HG02571 (cell line): ENCODE data around the gene EFNA4.

Experiments
- ATAC-seq: cut with Tn5 transposase; IDR thresholded peaks from one replicate; pipeline ENCODE4 v1.9.1; 2021; ENCODE audit warnings: mild to moderate bottlenecking, moderate library complexity; ENCODE audit not compliant: unreplicated experiment

Gene EFNA4

DNA sequence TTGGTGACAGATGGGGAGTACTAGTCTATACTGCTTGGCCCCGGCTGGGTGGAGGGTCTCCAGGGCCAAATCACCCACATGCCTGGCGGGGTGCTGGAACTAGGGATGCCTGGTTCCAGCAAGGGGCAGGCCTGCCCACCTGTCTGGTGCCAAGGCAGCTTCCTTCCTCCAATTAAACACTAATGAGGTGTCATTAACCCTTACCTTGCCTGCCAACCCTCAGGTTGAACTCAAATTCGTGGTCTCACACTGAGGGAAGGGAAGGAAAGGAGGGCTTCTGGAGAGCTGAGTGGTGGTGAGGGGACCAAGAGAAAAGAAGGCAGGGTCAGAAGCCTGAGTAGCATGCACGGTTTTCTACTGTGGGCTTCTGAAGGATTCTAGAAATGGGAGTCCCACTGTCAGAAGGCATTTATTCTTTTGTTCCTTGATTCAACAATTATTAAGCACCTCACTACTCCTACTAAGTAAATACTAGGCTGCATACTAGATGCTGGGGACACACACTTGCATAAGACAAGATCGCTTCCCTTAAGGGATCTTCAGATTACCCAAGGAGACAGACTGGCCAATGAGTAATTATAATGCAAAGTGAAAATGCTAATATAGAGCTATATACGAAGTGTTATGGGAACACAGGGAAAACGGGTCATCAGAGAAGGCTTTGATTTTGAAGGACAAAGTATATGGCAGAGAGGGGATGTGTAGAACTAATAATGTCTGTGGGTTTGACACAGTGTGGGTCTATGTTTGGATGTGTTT, 9.2 kb downstream of the EFNA4 start:
- no peak for ATAC-seq

DNA sequence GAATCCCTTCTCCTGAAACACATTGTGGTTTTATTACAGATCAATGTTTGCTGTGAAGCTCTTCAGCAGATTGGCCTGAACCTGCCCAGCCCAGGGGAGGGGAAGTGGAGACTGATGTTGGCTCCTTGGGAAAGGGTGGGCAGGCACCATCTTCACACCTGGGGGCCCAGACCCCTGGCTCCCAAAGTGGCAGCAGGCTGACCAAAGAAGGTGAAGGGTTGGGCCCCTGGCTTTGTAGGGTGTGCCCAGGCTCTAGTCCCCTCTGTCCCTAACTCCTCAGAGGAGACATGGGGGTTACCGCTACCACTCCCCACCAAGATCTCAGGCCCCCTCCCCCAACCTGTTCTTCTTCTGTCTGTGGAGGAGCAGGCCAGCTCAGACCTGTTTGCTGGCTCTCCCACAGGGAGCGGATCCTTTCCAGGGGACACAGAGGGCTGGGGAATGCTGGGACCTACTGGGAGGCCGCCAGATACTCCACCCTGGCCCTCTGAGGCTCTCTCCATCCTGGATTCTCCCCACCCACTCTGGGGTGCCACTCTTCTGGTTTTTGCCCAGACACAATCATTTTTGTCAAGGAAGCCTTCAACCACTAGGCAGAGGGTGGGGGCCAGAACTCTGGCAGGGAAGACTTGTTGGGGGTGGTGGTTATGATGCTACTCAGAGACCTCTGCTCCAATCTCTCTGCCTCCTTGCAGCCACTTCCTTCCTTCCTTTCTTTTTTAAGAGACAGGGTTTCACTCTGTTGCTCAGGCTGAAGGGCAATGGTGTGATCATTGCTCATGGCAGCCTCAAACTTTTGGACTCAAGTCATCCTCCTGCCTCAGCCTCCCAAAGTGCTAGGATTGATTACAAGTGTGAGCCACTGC, 10.1 kb downstream of the EFNA4 start:
- no peak for ATAC-seq

DNA sequence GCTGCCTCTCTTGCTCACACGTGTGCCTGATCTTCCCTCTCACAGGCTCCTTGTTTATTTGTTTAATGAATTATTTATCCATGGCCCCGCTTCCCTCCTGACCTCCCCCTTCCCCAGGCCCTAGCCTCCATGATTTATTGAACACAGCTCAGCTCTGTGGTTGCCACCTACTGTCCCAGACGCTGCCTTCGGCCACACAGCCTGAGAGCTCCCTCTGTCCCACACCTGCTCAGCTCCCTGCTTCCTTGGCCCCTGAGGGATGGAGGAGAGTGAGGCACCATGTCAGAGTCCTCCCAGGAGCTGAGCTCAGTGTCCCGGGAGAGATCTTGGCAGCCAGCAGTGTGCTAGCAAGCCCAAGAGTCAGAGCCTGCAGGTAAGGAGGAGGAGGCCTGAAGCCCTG, 12.0 kb downstream of the EFNA4 start:
- ATAC-seq: no peak

DNA sequence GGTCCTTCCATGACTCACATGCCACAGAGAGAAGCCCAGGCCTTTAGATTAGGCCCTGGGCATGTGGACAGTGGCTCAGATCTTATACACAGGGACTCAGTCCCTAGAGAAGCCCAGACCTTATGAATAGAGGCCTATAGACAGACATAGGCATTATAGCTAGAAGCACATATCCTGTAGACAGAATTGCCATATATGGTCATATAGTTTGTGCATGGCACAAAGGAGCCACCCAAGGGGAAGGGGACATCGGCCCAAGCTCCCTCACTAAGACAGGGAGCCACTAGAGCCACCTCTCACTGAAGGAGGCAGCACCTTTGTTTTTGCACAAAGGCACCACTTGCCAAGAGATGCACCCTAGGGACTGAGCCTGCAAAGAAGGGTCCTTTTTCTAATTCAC, 12.8 kb downstream of the EFNA4 start:
- no peak for ATAC-seq

DNA sequence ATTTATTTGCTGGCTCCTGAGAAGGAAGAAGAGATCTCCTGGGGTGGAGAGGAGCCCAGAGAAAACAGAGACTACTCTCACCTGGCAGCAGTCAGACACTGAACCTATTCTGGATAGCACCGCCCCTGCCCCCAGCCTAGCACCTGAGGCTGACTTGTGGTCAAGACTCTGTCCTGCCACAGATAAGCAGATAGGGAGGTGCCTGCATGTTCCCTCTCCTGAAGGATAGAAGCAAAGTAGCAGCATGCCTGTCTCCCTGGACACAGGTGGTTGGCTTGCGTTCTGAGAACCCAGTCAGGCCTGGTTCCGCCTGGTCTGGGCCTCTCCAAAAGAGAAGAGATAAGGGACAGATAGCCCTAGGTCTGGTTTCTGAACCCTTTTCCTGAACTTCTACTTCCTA, 13.8 kb downstream of the EFNA4 start:
- ATAC-seq: no peak

DNA sequence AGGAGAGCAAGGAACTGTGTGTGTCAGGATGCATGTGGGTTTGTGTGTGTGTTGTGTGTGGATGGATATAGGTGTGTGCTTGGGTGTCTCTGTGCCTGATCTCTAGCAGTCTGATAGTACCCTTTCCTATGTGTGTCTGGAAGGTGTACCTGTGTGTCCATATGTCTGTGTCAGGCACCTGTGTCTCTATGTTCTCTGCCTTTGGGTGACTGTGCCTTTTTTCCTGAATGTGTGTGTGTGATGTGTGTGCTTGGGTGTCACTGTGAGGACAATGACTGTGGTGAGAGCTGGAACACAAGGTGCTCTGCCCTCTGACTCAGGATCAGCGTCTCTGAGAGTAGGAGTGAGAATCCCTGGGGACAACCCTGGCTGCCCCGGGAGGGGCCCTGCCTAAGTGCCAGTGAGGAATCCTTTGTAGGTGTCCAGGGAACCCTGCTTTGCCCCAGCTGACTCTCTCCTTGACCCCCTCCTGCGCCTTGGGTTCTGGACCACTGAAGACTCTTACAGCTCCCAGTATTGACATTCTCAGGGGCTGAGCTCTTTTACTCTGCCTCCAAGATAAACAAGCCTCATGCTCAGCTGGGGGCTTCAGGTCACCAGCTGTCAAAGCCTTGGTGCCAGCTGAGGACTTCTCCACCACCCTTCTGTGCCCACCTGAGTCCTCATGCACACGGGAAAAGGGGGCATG, 14.4 kb downstream of the EFNA4 start:
- no peak for ATAC-seq

DNA sequence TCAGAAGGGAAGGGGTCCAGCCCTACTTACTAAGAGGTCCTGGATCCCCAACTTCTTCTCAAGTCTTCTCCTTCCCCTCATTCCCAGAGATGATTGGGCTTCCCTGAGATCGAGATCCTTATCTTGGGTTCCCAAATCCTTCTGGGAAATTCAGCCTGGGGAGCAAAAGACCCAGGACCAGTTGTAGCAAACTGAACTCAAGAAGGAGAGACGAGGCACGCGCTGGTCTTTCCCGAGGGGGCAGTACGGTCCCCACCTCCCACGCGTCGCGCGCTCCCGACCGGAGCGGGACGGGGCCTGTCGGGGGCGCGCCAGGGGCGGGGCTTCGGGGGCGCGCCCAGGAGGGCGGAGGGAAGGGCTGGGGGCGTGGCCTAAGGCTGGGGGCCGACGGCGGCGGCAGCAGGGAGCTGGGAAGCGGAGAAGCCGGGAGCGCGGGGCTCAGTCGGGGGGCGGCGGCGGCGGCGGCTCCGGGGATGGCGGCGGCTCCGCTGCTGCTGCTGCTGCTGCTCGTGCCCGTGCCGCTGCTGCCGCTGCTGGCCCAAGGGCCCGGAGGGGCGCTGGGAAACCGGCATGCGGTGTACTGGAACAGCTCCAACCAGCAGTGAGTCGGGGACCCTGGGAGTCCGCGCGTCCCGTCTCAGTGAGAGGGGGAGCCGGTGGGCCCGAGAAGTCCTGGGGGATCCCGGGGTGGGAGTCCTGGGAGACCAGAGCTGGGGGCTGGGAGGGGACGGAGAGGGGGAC, 15.1 kb downstream of the EFNA4 start, which contains the start of gene EFNA3:
TSS of gene EFNA3 (plus strand) at position 369 of the 741 bp plus-strand sequence. CDS start at position 474, 105 bp downstream.
- no peak for ATAC-seq

DNA sequence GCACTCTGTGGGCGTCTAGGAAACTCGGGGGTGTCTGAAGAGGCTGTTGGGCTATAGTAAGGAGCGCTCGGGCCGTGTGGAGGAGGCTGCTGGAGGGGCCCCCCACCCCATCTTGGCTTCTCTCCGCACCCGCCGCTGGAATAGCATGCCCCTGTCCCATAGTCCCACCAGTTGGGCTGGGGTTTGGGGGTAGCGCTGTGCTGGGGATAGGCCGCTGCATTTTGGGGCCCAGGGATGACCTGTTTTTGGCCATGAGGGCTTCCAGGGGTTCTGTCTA, 15.6 kb downstream of the EFNA4 start:
- ATAC-seq: no peak

DNA sequence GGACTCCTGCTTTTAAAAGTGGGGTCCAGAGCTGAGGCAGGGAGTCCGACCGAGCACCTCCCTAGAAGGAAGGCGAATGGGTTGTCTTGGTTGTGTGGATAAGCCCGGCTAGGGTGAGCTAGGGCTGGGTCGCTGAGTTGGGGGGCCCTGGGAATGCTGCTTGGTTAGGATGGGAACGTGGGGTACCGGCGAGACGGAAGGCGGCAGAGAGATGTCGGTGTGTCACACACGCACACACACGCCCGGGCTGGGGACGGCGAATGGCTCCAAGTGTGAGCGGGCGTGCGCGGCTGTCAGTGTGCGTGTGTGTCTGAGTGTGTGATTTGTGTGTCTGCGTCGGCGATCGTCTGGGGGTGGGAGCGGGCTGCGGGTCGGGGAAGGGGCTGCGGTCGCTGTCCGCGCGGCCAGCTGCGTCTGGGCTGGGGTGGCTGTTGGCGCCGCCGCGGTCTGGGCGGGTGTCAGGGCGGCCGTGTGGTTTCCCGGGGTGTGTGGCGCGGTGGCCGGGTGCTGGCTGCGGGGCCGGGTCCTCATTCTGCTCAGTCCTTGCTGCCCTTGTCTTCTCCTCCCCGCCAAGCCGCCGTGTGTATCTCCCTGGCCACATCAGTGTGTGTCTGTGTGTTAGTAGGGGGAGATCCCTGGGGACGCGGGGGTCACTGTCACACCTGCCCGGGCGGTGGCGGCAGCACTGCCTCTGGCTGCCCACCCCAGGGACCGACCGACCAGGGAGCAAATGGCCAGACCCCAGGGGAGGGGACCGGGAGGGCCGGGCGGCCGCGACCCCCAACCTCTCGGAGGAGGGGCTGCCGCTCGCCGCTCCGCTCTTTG, 16.2 kb downstream of the EFNA4 start:
- ATAC-seq: no peak

DNA sequence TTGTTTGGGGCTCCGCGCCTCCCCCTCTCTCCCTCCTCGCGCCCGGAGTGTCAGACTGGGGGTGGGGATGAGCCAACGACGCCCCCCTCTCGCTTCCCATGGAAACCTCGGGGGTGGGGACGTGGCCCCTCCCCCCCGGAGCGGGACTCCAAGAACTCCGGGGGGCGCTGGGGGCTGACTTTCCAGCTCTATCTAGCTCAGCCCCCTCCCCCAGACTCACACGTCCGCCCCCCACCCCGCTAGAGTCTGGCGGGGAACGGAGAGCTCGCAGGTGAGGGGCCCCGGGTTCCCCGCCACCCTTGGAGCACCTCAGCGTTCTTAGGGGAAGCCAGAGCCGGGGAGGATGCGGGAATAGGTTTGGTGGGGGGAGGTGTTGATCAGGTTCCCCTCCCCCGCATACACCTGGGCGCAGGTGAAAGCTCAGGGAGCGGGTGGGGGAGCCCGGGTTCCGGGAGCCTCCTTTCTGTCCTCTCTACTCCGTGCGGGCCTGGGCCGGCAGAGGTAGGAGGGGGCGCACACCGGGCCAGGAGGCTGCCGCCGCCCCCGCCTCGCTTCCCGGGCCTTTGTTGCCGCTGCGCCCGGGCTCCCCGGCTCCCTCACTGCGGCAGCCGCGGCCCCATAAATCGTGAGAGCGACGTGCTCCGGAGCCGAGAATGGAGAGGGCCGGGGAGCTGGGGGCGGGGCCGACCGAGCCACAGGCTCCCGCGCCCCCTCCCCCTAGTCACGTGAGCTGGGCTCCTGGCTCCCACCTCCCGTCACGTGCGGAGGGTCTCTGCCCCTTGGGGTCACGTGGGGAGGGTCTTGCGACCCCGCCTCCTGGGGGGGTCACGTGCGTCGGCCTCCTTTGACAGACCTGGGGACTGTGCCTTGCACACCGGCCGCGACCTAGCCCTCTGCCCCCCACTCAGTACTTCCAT, 17.0 kb downstream of the EFNA4 start:
- no peak for ATAC-seq

DNA sequence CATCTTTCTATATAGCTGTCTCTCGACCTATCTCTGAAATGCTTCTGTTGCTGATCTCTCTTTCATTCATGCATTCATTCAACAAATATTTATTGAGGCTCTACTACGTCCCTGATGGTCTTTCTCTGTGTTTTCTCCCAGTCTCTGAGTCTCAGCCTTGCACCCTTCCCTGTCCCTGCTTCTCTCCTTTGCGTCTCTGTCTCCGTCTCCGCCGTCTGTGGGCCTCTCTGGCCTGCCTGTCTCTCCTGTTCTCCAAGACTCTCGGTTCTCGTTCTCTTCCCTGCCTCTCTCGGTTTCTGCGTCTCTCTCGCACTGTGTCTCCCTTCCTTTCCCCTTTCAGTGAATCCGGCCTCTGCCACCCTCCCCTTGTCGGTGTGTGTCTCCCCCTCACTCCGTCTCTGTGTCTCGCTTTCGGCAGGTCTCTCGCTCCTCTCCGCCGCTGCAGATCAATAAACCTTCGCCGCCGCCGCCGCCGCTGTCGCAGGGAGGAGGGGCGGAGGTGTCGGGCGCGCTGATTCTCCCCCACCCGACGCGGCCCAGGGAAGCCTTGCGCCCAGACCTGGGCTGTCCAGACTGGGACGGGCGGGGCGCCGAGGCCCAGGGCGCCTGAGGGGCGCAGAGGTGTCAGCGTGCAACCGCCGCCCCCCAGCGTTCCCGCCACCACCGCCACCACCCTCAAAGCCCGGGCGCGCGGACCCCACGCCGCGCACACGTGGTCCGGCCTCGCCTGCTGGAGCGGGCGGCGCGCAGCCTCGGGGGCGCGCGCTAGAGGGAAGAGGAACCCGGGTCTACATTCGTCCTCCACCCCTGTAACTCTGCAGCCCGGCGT, 18.1 kb downstream of the EFNA4 start:
- no peak for ATAC-seq

DNA sequence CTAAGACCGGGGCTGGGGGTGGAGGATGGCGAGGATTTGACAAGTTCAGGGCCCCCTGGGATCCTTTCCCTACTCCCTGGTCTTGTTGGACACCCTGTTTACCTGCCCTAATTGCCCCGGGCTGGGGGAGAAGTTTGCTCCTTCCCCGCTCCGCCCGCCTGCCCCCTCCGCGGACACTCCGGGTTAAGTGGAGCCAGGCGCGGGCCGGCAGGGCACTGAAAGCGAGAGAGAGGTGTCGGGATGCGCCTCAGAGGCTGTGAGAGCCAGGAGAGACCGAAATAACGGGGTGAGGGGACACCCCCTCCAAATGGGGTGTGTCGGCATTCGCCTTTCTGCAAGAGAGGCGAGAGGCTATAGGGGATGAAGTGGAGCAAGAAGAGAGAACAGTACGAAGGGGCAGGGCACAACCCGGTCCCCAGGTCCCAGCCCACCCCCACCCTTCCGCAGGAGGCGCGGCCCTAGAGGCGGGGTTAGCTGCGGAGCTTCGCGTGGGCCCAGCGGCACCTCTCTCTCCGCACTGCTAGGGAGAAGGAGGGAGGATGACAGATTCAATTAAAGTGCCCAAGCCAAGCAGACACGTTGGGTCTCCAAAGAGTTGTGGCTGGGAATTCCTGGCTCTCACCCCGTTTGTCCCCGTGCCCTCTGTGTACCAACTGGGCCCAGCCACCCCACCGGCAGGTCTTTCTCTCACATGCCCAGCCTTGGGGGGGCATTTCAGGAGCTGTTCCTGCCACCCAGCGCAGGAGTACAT, 18.9 kb downstream of the EFNA4 start:
- no peak for ATAC-seq

DNA sequence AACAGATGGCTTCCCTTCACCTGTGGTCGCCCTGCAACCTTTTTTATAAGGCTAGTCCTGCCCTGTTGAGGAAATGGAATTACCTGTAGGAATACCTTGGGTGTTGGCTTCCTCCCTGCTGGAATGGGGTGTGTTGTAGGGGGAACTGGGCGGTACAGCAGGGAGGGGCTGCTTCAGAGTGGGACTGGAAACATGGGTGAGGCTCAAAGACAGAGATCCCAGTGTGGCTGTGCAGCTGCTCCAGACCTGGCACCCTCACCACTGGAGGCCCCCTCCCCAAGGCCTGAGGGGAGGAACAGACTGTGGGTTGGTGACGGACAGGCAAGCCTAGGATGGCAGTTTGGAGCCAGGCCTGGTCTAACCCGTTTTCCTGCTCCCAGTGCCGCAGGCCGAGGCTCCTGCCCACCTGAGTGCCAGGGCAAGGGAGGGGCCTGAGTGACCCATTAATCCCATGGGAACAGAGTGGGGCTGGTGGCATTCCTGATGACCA, 19.6 kb downstream of the EFNA4 start:
- ATAC-seq: no peak

DNA sequence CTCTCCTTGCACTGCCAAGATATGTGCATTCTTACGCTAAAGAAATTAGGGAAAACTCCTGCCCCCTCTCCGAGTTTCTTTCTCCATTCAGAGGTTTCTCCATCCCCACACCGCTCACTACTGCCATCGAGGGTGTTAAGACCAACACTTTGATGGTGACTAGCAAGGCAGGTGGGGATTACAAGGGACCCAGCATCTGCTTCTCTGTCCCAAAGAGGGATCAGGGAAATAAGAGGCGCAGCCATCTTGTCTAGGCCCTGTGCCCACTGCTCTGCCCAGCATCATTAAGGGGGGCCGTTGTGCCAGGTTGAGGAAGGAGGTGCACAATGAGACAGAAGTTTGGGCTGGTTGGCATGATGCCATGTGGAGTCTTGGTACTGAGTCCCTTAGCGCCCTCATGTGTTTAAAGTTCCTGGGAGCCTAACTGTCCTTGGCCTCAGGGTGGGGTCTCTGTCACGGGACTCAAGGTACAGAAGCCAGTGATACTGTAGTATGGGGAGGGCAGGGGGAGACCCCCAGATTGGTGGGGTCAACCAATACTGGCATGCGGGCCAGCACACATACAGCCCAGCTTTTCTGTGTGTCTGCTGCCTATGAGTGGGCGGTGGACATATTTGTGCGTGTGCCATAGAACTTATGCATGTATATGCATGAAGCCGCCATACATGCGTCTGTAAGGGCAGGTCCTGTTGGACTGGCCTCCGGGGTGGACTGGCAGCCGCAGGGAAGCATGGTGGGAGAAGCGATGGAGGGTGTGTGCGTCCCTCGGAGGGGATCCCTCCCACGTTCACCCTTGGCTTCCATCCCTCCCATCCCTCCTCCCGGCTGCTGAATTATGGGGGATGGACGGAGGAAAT, 20.6 kb downstream of the EFNA4 start:
- ATAC-seq: no peak

DNA sequence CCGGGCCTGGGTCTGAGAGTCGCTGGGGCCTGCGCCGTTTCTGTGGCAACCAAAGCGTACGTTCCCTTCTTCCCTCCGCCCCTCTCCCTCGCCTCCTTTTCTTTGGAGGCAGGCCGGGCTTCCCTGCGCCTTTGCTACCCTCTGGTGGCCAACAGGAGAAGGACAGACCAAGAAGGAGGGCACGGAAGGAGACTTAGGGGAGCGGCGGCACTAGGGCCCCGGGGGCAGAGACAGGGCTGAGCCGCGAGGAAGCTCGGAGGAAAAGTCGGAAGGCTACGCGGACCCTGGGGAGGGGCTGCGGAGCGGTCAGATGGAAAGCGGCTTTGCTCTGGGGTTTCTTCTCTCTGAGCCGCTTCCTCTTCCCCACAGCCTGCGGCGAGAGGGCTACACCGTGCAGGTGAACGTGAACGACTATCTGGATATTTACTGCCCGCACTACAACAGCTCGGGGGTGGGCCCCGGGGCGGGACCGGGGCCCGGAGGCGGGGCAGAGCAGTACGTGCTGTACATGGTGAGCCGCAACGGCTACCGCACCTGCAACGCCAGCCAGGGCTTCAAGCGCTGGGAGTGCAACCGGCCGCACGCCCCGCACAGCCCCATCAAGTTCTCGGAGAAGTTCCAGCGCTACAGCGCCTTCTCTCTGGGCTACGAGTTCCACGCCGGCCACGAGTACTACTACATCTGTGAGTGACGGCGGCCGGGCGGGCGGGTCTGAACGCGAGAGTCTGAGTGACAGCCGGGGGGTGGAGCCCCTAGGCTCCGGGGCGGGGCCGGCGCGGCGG, 21.4 kb downstream of the EFNA4 start:
- peak; percentile 76 for ATAC-seq
